CD4-positive, alpha-beta T cell treated with Interleukin-1 beta for 1 hour (primary cell): Measurements from ENCODE around the gene TOM1L2.

Experiments used
- DNase-seq, 2 donors: peaks; one replicate each; pipeline ENCODE4 v3.0.0-alpha.2; 2020 to 2022

TOM1L2 gene

DNA sequence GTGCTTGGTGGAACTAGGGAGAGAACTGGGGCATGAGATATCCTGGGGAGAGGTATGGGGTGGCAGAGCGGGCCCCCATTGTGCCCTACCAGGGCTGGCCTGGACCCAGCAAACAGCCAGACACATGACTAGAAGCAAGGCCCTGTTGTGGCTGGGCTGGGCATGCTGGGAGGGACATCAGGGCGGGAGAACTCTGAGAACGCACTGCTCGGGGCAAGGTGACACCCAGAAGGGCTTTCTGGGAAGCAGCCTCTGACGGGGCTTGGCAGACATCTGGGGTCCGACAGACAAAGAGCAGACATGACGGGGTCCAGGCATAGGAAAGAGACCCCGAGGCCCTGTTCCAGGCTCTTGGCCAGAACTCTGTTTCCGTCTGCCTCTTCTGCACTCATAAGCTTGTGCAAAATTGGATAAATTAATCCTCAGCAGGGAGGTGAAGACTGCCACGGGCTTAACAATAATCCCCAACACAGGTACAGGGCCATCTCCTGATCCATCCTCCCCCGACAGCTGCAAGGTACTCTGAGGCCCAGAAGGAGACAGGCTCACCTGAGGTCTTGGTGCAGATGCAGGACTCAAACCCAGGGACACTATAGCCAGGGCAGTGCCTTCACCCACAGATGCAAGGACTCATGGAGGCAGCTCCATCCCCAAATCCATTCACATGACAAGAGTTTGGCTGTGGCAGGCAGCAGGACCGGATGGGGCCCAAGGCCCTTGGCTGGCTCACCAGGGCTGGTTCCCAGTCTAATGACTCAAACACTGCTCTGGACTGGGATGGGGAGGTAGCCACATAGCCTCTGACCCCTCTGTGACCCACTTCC, 140.8 kb downstream of the TOM1L2 start:
- no peak for DNase-seq

DNA sequence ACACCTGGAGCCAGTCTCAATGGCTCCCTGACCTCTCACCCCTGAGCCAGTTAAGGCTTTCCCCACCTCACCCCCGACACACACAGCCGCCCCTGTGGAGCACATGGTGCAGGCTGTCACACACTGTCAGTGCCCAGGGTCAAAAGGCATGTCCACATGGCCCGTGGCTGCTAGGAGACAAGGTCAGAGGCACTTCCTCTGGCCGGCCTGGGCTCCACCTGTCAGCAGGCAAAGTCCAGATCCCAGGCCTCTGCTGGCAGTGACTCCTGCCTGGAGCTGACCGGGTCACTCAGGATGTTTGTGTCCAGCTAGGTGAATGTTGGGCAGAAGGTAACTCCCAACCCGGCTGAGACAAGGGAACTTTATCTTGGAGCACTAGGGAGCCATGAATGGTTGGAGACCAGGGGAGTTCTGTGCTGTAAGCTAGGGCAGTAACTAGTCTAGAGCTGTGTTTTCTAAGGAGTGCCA, 141.4 kb downstream of the TOM1L2 start:
- no peak for DNase-seq

DNA sequence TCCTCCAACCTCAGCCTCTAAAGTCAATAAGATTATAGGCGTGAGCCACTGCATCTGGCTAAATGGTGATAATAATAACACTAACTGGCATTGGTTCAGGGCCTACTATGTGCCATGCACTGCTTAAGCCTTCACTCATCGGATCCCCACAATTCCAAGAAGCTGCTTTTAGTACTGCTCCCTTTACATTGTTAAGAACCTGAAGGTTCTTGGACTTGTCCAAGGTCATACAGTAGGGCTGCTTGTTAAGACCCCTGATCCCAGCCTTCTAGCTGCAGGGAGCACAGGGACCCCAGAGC, 142.0 kb downstream of the TOM1L2 start:
- DNase-seq = no peak

DNA sequence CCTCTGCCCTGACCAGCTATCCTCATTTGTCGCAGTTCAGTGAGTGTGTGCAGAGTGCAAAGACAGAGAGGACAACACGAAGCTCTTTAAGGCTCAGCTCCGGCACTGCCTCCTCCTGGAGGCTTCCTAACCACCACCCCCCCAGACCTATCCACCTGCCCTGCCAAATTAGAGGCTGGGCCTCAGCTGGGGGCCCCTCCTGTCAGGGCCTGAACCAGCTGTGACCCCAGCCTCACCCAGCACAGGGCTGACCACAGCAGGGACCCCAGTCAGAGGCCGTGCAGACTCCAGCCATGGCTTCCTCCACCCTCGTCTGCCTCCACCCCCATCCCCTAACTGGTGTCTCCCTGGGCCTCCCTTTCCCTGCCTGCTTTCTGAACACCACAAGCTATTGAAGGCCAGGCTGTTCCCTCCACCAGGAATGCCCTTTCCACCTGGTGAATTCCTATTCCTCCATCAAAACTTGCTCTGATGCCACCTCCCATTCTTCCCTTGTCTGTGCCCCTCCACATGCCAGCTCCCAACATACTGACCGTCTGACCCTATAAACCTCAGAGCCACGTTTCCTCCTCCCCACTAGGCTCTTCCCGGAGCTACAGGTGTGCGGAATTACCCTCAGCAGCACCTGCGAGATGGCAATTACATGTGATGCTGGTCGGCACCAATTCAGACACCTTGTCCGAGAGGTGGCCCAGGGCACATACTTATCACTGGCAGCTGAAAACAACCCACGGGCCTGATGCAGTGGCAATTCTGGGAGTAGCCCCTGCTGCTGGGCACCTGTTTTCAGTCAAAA, 144.2 kb downstream of the TOM1L2 start:
- DNase-seq = no peak

DNA sequence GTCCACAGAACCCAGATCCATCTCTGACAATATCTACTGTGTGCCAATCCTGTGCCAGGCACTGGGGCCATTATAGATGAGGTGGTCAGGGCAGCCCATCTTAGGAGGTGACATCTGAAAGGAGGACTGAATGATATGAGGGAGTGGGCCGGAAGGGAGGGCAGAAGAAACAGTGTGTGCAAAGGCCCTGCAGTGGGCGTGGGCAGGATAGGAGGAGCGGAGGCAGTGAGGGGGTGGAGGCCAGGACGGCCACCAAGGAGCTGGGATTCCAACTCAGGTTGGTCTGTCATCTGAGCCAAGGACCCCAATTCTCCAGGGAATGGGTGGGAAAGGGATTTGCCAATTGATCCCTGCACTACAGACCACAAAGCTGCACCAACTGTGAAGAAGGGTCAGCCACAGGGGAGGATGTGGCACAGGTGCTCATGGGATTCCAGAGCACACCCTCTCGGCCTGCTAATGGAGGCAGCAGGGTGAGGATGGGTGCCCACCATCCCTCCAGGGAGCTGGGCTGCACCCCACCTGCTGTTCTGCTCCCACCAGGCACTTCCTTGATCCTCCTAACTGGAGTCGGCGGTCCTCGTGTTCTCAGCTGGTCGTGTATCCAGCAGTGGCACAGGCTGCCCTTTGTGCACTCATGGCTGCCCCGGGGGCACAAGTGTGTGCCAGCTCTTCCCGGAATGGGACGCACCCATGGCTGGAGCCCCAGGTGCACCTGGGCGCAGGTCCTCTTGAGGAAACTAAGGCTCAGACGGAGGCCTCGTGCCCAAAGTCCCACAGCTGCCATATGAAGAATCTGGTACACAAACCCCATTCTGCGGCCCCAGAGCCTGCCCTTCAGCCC, 145.0 kb downstream of the TOM1L2 start:
- DNase-seq = no peak

DNA sequence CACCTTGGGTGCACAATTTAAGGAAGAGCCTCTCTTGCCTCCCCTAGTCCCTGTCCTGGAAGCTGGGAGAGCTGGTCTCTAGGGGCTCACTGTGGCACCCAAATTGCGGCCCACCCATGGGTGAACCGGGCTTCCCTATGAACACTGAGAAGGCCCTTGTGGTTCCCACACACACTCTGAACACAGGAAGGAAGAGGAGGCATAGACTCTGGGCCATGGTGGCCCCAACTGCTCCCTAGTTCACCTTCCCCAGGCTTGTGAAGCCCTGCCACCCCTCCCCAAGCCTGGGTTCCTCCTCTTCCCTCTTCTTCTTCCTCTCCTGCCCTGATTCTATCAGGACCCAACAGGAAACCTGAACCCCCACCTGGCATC, 145.9 kb downstream of the TOM1L2 start:
- DNase-seq = no peak

DNA sequence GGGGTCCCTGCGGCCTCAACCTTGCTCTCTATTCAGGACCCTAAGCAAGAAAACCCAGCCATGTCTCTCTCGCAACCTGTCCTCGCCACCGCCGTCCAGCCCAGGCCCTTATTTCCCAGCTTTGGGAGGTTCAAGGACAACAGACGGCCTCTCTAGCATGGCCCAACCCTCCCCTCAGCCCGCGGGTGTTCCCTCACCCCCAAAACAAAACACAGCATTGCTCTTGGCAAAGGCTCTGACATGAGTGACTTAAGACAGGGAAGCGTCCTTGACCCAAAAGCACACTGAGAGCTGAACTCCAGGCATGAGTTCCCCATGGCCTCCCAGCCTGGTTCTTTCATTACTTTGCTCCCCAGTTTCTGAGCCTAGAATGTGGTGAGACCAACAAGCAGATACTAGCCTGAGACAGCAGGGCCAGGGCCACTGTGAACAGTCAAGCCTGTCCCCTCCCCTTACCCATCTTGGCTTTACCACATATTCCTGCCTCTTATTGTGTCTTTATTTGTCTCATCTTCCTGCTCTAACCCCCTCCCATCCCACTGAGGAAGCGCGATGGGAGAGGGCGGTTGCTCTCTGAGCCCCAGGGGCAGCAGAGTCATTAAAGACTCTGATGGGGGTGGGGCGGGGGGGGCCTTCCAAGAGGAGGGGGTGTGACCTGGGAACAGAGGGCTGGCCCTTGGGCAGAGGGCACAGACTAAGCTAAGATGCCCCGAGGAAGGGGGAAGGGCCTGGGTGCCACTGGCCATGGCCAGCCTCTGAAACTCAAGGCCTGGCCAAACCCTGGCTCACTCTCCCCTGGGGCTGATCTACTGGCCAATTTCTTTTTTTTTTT, 147.2 kb downstream of the TOM1L2 start:
- DNase-seq = no peak

DNA sequence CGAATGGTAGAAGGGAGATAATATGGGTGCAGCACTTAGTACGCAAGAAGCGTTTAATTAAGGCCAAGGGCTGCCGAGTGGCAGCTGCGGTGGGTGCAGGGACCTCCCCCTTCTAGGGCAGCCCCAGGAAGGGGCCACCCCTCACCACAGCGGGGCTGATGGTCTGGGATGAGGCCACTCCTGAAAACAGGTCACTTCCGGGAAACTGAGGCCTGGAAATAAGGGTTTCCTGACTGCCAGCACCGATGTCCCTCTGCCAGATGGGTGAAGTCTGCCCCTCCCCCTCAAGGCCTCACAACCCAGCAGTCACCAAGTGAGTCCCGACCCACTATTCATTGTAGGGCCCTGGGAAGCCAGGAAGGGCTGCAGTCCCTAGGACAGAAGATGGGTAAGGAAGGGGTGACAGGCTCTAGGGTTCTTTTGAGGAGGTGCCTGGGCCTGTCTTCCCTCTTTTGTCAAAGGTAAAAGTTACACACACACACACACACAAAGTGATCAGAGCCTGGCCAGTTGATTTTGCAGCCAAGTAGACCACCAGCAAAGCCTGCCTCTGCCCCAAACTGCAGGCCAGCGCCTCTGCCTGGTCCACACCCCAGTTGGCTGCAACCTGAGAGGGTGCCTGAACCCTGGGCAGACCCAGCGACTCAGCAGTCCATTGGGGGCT, 147.9 kb downstream of the TOM1L2 start:
- DNase-seq = peak in 1 of 2 donors; percentile 17

DNA sequence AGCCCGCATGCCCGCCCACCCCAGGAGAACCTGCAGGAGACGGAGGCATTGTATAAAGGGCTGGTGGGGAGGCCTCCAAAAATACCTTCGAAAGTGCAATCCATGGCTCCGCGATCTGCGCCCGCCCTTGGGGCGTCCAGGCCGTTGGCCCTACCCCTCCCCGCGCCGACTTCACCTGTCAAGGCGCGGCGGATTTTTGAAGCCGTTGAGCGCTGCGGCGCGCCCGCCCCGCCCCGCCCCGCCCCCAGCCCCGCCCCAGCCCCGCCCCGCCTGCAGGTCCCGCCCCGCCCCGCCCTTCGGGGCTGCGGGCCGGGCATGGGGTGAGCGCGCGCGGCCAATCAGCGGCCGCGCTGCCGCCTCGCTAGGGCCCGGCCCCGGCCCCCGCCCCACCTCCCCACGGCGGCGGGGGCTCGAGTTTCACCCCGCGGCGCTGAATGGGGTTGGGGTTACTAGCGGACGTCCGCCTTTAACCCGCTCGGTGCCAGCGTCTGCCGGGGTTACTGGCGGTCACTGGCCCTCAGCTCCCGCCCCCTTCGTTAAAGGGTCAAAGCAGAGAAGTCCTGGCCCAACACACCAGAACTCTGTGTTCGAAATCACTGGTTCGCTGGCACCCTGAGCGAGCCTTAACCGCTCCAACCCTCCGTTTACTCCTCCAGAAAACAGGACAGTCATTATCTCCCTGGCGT, 148.6 kb downstream of the TOM1L2 start:
- DNase-seq = peak; percentile 89

DNA sequence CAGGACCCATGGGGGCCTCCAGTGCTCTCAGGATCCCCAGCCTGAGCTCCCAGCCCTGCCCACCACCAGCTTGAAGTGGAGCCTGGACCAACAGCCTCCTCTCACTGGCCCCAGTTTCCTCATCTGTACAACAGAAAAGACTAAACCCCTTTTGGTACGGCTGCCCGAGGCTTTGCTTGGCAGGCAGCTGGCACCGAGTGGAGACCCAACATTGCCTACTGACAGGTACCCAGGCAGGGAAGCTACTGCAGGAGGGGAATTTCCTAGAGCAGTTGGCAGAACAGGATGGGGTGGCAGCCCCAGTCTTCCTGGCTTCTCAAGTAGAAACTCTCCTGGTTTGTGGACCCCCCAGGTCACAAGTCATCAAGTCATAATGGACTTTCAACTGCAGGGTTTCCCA, 149.6 kb downstream of the TOM1L2 start:
- no peak for DNase-seq

DNA sequence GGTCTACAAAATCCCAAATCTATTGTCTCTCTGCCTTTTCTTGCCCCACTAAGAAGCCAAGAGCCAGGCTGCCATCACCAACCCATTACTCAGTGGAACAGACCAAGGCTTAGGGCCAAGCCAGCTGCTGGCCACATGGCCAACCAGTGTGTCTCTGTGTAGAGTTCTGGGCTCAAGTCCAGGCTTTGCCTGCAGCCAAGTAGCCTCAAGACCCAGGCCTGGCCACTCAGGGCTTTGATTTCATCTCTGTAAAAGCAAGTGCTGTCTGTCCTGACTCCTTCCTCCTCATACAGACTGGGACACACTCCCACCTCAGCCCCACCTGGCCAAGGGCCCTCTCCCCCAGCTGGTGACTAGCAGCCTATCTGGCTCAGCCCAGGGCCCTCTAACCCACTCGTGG, 150.0 kb downstream of the TOM1L2 start:
- DNase-seq = no peak

DNA sequence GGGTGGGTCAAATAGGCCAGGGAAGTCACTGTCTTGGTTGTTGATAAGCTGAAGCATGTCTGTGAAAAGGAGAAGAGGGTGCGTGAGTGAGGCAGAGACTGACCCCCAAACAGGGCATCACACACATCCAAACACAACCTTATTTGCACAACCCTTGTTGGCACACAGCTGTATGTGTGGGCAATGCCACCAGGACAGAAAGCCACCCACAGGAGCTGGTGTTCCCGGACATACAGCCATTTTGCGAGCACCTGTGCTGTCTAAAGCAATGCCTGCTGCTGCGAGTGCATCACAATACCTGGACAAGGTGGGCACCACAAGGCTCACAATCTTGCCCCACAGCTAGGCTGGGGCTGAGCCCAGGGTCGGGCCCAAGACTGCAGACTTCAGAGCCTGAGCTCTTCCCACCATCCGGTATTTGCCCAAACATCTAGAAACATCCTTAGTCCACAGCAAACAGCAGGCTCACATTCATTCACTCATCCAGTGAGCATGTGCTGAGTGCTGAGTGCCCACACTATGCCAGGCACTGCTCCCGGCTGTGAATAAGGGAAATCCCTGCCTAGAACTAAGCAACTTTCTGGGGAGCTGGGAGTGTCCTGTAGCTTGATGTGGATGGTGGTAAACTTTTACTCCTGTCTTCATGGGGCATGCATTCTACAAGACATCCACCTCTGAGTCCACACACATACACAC, 151.6 kb downstream of the TOM1L2 start:
- no peak for DNase-seq

DNA sequence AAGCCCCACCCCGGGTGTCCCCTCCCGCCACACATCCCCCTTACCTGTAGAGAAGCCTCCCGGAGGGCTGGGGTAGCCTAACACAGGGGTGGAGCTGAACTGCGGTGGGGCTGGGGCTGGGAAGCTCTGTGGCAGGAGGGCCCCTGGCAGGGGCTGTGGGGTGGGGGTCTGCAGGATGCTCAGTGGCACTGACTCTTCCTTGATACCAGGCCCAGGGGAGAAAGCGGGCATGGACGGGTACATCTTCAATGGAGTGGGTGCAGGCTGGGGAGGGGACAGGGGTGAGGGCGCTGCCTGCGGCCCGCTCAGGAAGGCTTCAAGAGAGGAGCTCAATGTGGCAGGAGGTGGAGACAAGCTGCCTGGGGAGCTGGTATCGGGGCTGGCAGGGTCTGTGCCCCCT, 152.2 kb downstream of the TOM1L2 start:
- DNase-seq = no peak

DNA sequence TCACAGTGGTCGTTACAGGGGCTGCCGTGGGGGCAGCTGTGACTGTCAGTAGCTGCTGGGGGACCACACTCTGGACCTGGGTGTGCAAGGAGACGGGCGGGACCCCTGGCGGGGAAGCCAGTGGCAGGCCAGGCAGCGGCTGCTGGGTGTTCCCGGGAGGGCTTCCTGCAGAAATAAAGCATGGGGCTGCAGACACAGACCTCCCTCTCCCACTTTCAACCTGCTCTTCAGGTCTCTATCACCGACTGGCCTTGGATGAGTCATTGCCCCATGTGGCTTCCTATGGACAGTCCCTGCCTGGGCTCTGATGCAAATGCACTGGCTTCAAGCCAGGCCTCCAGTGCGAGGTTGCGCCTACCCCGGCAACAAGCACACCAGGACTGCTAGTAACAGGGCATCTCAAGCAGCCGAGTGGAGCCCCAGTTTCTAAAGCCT, 152.6 kb downstream of the TOM1L2 start:
- peak; percentile 52 to 77 for DNase-seq

DNA sequence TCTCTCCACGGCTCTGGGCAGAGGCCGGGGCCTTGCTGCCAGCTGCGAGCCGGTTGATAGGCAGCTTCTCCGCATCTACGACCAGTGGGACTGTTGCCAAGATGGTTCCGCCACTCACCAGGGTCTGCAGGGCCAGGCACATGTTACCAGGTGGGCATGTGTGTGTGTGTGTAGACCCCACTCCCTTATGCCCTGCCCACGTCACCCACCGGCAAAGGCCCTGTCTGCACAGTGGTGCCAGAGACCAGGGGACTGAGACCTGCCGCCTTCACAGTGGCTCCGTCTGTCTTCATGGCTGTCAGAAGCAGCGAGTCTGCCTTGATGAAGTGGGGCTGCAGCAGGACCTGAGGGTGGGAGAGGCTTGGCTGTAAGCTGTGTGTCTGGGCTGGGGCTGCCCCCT, 153.1 kb downstream of the TOM1L2 start:
- no peak for DNase-seq

DNA sequence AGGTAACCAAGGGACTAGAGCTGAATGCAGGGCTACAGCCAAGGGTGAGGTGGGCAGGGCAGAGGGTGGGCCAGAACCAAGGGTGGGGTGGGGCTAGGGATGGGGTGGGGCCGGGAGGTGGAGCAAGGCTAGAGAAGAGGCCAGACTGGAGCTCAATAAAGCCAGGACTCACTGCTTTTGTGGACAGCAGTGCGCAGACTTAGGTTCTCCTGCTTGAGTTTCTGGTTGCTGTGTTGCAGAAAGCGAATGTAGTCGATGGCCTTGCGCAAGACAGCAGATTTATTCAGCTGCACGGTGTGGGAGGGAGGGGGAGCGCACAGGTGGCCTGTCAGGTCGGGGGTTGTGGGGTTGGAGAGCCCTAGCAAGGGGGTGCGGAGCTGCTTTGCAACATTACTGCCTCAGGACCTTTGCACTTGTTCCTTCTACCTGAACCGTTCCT, 154.1 kb downstream of the TOM1L2 start:
- no peak for DNase-seq

DNA sequence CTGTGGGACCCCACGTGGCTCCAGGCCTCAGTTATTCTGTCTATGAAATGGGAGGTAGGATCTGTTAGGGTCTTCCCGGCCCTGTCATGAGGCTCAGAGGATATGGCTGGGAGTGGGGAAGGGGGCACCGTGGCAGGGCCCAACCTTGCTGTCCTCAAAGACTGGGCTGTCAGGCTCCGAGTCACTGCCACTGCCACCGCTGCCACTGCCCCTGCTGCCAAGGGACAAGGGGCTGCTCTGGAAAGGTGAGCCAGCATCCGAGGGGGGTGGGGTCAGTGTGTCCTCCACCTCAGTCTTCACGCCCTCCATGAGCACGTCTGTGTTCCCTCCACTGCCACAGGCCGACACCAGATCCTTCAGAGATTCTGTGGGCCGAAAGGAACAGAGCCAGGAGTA, 154.7 kb downstream of the TOM1L2 start:
- no peak for DNase-seq

DNA sequence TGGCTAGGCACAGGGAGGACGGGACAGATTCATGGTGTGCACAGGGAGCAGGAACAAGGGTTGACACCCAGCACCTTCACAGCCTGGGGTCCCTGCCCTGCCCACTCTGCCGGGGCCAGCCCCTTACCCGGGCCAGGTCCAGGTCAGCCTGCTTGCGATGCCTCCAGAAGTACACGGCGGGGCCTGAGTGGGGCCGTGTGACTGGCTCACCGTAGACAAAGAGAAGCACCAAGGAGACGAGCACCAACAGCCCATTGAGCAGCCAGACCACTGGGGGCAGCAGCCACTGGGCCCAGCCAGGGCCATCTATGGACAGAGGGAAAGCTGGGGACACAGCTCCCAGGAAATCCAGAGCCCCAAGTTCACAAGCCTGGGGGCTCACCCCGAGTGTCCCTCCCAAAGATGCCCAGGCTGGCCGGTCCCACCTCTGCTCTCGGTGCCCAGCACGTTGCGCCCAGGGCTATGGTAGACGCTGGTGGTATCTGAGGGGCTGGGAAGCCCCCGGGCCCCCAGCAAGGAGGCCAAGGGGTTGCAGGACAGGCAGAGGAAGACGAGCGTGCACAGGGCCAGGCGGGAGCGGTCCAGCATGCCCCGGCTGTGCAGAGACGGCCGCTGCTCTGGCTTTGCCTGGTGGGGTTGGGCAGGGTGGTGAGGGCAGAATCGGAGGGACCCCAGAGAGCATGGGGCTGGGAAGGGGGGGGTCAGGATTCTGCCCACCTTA, 155.2 kb downstream of the TOM1L2 start:
- no peak for DNase-seq

DNA sequence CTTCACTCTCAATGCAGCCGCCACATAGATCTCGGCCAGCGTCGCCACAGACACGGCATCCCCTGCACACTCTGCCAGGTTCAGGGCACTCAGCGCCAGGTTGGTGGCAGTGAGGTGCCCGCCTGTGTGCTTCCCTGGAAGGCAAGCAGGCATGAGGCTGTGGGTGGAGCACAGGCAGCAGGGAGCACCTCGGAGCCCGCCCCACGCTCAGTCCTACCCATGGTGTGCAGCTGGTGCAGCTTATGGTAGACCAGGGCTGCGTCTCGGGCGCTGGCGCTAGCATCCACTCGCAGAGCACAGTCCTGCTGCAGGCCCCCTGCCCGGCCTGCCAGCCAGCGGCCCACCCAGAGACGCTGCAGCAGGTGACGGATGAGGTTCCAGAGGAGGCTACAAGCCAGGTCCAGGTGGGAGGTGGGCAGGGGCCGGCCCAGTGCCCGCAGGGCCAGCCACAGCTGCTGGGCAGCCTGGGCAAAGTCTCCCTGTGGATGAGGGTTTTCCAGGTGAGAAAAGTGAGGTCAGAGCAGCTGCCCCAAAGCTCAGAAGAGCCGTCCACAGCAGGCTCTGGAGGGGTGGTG, 155.9 kb downstream of the TOM1L2 start:
- no peak for DNase-seq
